PC-9 (cell line): Measurements from ENCODE around the gene FAT1. TPM values are rescaled to one million over a fixed set of nuclear protein-coding genes. Genes with fewer than 3 reads are reported as not detected.

Experiments used
- BruUV-seq: library from RNA; stranded (reverse); fragments of 400-500 nt; replicated peaks from 2 replicates; lab custom pipeline; 2021; lab: Mats Ljungman, UMichigan
- CTCF ChIA-PET: fragments of 300-600 bp; sonication (Branson Sonifier 250); formaldehyde crosslinking; loops from one replicate; lab custom pipeline; 2022; ENCODE audit warnings: antibody characterized with exemption; lab: Charles Lee
- POLR2A ChIA-PET: fragments of 300-600 bp; sonication (Branson Sonifier 250); formaldehyde crosslinking; loops from one replicate; lab custom pipeline; 2022; ENCODE audit warnings: antibody characterized with exemption; ENCODE audit not compliant: unreplicated experiment; lab: Charles Lee
- DNase-seq, 2 experiments: peaks; one replicate each; pipeline versions ENCODE4 v3.0.0 to v3.0.0-alpha.2; 2015 to 2022; ENCODE audit warnings: mixed read lengths in 1 of 2
- H2AFZ ChIP-seq: fragments of 200-600 bp; sonication (generic); 2 replicates; pipeline ENCODE4 v1.8.1; 2017; ENCODE audit warnings: antibody characterized with exemption
- H3F3A ChIP-seq: fragments of 200-600 bp; sonication (generic); 2 replicates; pipeline ENCODE4 v1.8.1; 2017; ENCODE audit warnings: antibody characterized with exemption, mild to moderate bottlenecking, low read depth; ENCODE audit not compliant: insufficient read depth
- H3K27ac ChIP-seq: fragments of 200-600 bp; sonication (generic); 2 replicates; pipeline ENCODE4 v1.6.1; 2016; ENCODE audit warnings: mixed run types
- H3K27me3 ChIP-seq: fragments of 200-600 bp; sonication (generic); 2 replicates; pipeline ENCODE4 v1.6.1; 2016; ENCODE audit warnings: low read depth, mixed run types; ENCODE audit not compliant: insufficient read depth
- H3K36me3 ChIP-seq: fragments of 200-600 bp; sonication (generic); 2 replicates; pipeline ENCODE4 v1.6.1; 2016; ENCODE audit warnings: low read depth, mixed run types
- H3K4me1 ChIP-seq: fragments of 200-600 bp; sonication (generic); replicated peaks from 2 replicates; pipeline ENCODE4 v1.6.1; 2016; ENCODE audit warnings: mixed run types; ENCODE audit not compliant: insufficient read depth
- H3K4me2 ChIP-seq: fragments of 200-600 bp; sonication (generic); 2 replicates; pipeline ENCODE4 v1.6.1; 2017; ENCODE audit warnings: mixed run types
- H3K4me3 ChIP-seq: fragments of 200-600 bp; sonication (generic); 2 replicates; pipeline ENCODE4 v1.6.1; 2016; ENCODE audit warnings: mixed run types
- H3K79me2 ChIP-seq: fragments of 200-600 bp; sonication (generic); 2 replicates; pipeline ENCODE4 v1.6.1; 2017; ENCODE audit warnings: low read depth, mixed run types
- H3K9me2 ChIP-seq: fragments of 200-600 bp; sonication (generic); 2 replicates; pipeline ENCODE4 v1.8.1; 2017; ENCODE audit warnings: mild to moderate bottlenecking; ENCODE audit not compliant: insufficient read depth
- H3K9me3 ChIP-seq: fragments of 200-600 bp; sonication (generic); 2 replicates; pipeline ENCODE4 v1.8.1; 2016; ENCODE audit warnings: low read depth; ENCODE audit not compliant: insufficient read depth
- H4K20me1 ChIP-seq: fragments of 200-600 bp; sonication (generic); 2 replicates; pipeline ENCODE4 v1.8.1; 2017; ENCODE audit not compliant: insufficient read depth
- CTCF ChIP-seq: fragments of 200-600 bp; sonication (generic); conservative IDR thresholded peaks from 2 replicates; pipeline ENCODE4 v1.6.1; 2017; ENCODE audit warnings: mixed run types, antibody characterized with exemption, mild to moderate bottlenecking, moderate library complexity
- EZH2 ChIP-seq: fragments of 200-600 bp; sonication (generic); IDR thresholded peaks from 2 replicates; pipeline ENCODE4 v1.8.0; 2017; ENCODE audit warnings: antibody characterized with exemption, low read depth
- intact Hi-C: fragments of 100-400 bp; cut with micrococcal nuclease; formaldehyde crosslinking; loops from one replicate; pipeline ENCODE4 v1.10.0; 2022; ENCODE audit not compliant: unreplicated experiment
- total RNA-seq: library from RNA; stranded (reverse); gene quantifications from 2 replicates; pipeline ENCODE4 v1.2.3, GENCODE V29; 2021

FAT1 gene
- total RNA-seq, 1 experiment from 2014 or later, result 73.2 TPM

- intact Hi-C loops, result no loop called here
- H3K4me2 ChIP-seq, result no peak within 1 kb of the TSS
These were observed 168.5 kb downstream of the FAT1 start, which contains the start of gene MTNR1A for GRCh38 chr4:186554914-186555827. TSS of gene MTNR1A (minus strand) at chr4:186555567. CDS start at chr4:186555365, 202 bp downstream.

GRCh38 chr4:186554539-186554913 lies 169.1 kb downstream of the FAT1 start:
- ChIA-PET CTCF (no interaction called here), POLR2A (no interaction called here)
- Histone ChIP-seq H3K9me2 (no peaks in the 10 kb centered on the region), H2AFZ (no peak overlapping the region), H3K4me1 (no peaks in the 10 kb centered on the region), H3F3A (no peaks in the 10 kb centered on the region), H3K27me3 (peaks cover 16% of the 10 kb centered on the region), H3K4me2 (no peak overlapping the region), H3K79me2 (no peaks in the 10 kb centered on the region), H3K4me3 (no peak overlapping the region), H4K20me1 (no peaks in the 10 kb centered on the region), H3K27ac (no peak overlapping the region), H3K36me3 (no peaks in the 10 kb centered on the region), H3K9me3 (no peaks in the 10 kb centered on the region)
- no TSS peak for BruUV-seq
- DNase-seq, result no peak
- TF ChIP-seq EZH2, result no peak
- TF ChIP-seq CTCF, result no peak
- intact Hi-C loops, result no loop called here

More at GRCh38 chr4:186554914-186555827, 168.5 kb downstream of the FAT1 start, which contains the start of gene MTNR1A:
- TF ChIP-seq EZH2 (no peak), CTCF (no peak)
- BruUV-seq, result no TSS peak
- CTCF ChIA-PET, result no interaction called here
- Histone ChIP-seq H4K20me1 (no peaks in the 10 kb centered on the region), H3K79me2 (no peaks in the 10 kb centered on the region), H3K9me3 (no peaks in the 10 kb centered on the region), H3K4me3 (no peak within 1 kb of the TSS), H3K4me1 (no peaks in the 10 kb centered on the region), H3K27me3 (peaks cover 13% of the 10 kb centered on the region; the same call in 1 of the 2 replicates), H3K36me3 (no peaks in the 10 kb centered on the region), H3K9me2 (no peaks in the 10 kb centered on the region), H3F3A (no peaks in the 10 kb centered on the region), H3K27ac (no peak within 1 kb of the TSS), H2AFZ (no peak within 1 kb of the TSS)
- no peak for DNase-seq
- POLR2A ChIA-PET, result no interaction called here

- intact Hi-C loops, result no loop called here
- TF ChIP-seq CTCF (no peak), EZH2 (no peak)
- no TSS peak for BruUV-seq
- Histone ChIP-seq H3K79me2 (no peaks in the 10 kb centered on the region), H2AFZ (no peak overlapping the region), H3K27ac (no peak overlapping the region), H3K4me1 (no peaks in the 10 kb centered on the region), H4K20me1 (no peaks in the 10 kb centered on the region), H3K4me3 (no peak overlapping the region), H3K36me3 (no peaks in the 10 kb centered on the region), H3K27me3 (peaks cover 16% of the 10 kb centered on the region), H3F3A (no peaks in the 10 kb centered on the region), H3K9me3 (no peaks in the 10 kb centered on the region), H3K9me2 (no peaks in the 10 kb centered on the region), H3K4me2 (no peak overlapping the region)
- POLR2A ChIA-PET, result no interaction called here
- no peak for DNase-seq
- CTCF ChIA-PET, result no interaction called here
These were observed 169.9 kb downstream of the FAT1 start for GRCh38 chr4:186553717-186554116.
